DOHH2 (cell line): Measurements from ENCODE around the gene SGF29.

ENCODE experiments used
- EZH2phosphoT487 ChIP-seq: fragments of 200-600 bp; sonication (generic); IDR thresholded peaks from 2 replicates; pipeline ENCODE4 v1.6.1; 2017; ENCODE audit warnings: borderline replicate concordance, mild to moderate bottlenecking, antibody characterized with exemption, low read length, moderate library complexity, mixed read lengths
- TF ChIP-seq, protein P1 (sequence below): fragments of 200-600 bp; sonication (generic); IDR thresholded peaks from one replicate; pipeline ENCODE4 v1.5.1; 2014; ENCODE audit warnings: antibody characterized with exemption, mild to moderate bottlenecking, low read depth, low read length; ENCODE audit not compliant: poor library complexity, severe bottlenecking

DNA sequence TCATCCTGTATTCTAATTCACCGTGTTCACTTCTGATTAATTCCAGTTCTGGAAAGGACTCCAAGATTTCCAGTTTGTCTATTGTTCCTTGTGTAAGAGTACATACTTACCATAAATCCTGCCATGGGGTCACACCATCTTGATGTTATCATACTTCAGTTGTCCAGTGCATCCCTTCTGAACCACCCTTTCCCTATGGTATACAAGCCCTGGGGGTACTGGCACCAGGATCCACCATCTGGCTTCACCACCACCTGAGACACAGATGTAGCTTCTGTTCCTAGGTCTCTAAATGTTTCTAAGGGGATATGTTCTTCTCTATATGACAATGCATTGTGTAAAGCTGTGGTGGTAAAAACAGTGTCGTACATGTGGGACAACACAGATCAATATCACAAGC is 21.2 kb downstream of the SGF29 start:
- TF ChIP-seq, protein P1, sequence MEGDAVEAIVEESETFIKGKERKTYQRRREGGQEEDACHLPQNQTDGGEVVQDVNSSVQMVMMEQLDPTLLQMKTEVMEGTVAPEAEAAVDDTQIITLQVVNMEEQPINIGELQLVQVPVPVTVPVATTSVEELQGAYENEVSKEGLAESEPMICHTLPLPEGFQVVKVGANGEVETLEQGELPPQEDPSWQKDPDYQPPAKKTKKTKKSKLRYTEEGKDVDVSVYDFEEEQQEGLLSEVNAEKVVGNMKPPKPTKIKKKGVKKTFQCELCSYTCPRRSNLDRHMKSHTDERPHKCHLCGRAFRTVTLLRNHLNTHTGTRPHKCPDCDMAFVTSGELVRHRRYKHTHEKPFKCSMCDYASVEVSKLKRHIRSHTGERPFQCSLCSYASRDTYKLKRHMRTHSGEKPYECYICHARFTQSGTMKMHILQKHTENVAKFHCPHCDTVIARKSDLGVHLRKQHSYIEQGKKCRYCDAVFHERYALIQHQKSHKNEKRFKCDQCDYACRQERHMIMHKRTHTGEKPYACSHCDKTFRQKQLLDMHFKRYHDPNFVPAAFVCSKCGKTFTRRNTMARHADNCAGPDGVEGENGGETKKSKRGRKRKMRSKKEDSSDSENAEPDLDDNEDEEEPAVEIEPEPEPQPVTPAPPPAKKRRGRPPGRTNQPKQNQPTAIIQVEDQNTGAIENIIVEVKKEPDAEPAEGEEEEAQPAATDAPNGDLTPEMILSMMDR: no peak
- no peak for TF ChIP-seq EZH2phosphoT487
